B cell (primary cell): ENCODE results near the gene POU5F1.

ENCODE experiments used
- CTCF ChIP-seq: fragments of 200-600 bp; IDR thresholded peaks from one replicate; pipeline ENCODE4 v1.8.0; 2022; ENCODE audit warnings: antibody characterized with exemption, mild to moderate bottlenecking
- EZH2 ChIP-seq: IDR thresholded peaks from 2 replicates; pipeline ENCODE4 v1.6.1; 2012; ENCODE audit warnings: borderline replicate concordance, low read depth, mild to moderate bottlenecking, moderate library complexity, low read length; ENCODE audit not compliant: insufficient read depth, poor library complexity, severe bottlenecking

DNA sequence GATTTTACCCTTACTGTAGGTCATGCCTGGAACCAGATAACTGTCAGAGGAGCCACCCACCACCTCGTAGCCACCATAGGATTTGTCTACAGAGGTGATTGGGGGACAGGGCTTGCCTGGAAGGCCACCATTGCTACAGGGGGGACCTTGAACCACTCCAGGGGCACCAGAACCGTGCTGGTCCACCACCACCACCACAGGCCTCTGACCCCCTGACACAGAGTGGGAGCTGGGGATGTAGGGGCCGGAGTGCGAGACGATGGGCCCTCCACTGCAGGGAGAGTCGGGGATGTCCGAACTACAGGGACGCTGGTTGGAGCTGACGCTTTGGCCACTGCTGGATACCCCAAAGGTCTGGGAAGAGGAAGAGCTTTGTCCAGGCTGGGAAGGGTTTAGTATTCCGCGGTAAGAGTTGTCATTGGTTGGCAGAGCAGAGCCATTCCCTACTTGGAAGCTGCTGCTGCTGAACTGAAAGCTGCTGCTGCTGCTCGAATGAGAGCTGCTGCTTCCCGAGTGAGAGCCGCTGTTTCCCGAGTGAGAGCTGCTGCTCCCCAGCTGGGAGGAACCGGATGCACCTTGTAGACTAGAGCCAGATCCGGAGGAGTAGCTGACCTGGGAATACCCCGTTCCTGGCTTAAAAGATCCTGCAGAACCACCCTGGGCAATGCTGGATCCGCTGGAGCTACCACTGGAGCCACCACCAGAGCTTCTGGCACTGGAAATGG is 53.7 kb downstream of the POU5F1 start:
- TF ChIP-seq CTCF (no peak), EZH2 (no peak)
